ENCODE data around the gene TMEM108.

GRCh38 chr3:133296981-133297380 lies 258.8 kb downstream of the TMEM108 start:
- no peak for TF ChIP-seq EZH2 (IDR thresholded peaks at IDR 0.05)
- no peak for TF ChIP-seq POLR2AphosphoS5 (IDR thresholded peaks at IDR 0.05; ENCODE audit: borderline replicate concordance, low read depth, low read length)
